K562 (cell line): Measurements from ENCODE around the gene ST7.

Experiments
- ATF2 ChIP-seq: sonication (generic); formaldehyde crosslinking; IDR thresholded peaks from 2 replicates; pipeline ENCODE4 v1.8.1; 2022; ENCODE audit warnings: missing genetic modification reagents
- CTCF ChIP-seq, 3 experiments: IDR thresholded peaks in 2 of 3; conservative IDR thresholded peaks in 1 of 3; 2 replicates each; pipeline ENCODE4 v1.5.1; 2011 to 2012; ENCODE audit warnings: low read length in 3 of 3, mild to moderate bottlenecking in 3 of 3, control low read depth in 2 of 3, improper control_type of control experiment in 1 of 3, inconsistent platforms in 1 of 3, low read depth in 1 of 3, mixed read lengths in 1 of 3, moderate library complexity in 1 of 3; ENCODE audit not compliant: insufficient read depth in 2 of 3
- ELF1 ChIP-seq: fragments of 200-800 bp; sonication (Bioruptor generic); IDR thresholded peaks from 2 replicates; pipeline ENCODE4 v1.6.1; 2016; ENCODE audit warnings: missing genetic modification characterization, missing compliant biosample characterization
- ELK1 ChIP-seq: sonication (generic); formaldehyde crosslinking; IDR thresholded peaks from 2 replicates; pipeline ENCODE4 v1.8.1; 2022; ENCODE audit warnings: missing genetic modification reagents
- FOXA1 ChIP-seq: fragments of 450-650 bp; IDR thresholded peaks from 2 replicates; pipeline ENCODE4 v1.6.1; 2016; ENCODE audit warnings: mild to moderate bottlenecking, borderline replicate concordance
- KLF16 ChIP-seq: IDR thresholded peaks from 2 replicates; pipeline ENCODE4 v1.6.1; 2016; ENCODE audit warnings: antibody characterized with exemption
- MYC ChIP-seq, 2 experiments: fragments of 250-450 bp in 1 of 2; sonication (Bioruptor Pico) in 1 of 2; IDR thresholded peaks; 2 replicates each; pipeline versions ENCODE4 v1.5.1 to v1.6.1; 2012 to 2021; ENCODE audit warnings: low read depth in 2 of 2, borderline replicate concordance in 1 of 2, improper control_type of control experiment in 1 of 2, low read length in 1 of 2, mild to moderate bottlenecking in 1 of 2, moderate library complexity in 1 of 2
- NR3C1 ChIP-seq: sonication (generic); formaldehyde crosslinking; IDR thresholded peaks from 2 replicates; pipeline ENCODE4 v1.8.1; 2022; ENCODE audit warnings: missing genetic modification reagents
- POLR2AphosphoS5 ChIP-seq: IDR thresholded peaks from 2 replicates; pipeline ENCODE4 v1.6.1; 2011; ENCODE audit warnings: mild to moderate bottlenecking, low read depth, low read length, moderate library complexity; ENCODE audit not compliant: control insufficient read depth, insufficient read depth
- TARDBP ChIP-seq: fragments of 450-650 bp; IDR thresholded peaks from 2 replicates; pipeline ENCODE4 v1.6.1; 2016
- ZNF224 ChIP-seq: sonication (generic); formaldehyde crosslinking; IDR thresholded peaks from 2 replicates; pipeline ENCODE4 v1.8.0; 2022; ENCODE audit warnings: mild to moderate bottlenecking, missing genetic modification reagents

DNA sequence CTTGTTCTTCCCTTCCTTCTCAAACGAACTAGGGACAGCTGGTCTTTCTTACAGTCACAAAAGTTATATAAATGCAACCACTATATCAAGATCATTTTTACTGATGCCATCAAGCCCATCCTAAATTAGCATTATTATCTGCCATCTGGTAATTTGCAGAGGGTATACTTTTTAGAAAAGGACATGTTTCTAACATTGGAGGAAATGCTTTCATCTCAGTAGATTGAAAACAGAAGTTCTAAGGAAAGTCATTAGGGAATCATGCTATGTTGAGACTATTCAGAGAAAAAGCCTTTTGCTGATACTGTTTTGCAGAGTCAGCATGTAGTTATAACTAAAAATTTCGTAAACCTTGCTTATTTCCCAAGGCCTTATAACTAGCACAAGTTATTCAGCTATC, 222.9 kb downstream of the ST7 start:
- no peak for TF ChIP-seq KLF16
- TF ChIP-seq MYC (IDR thresholded peaks at IDR 0.05; ENCODE audit: low read depth, low read length) = no peak
- no peak for TF ChIP-seq MYC (CRISPR knock-in tag; IDR thresholded peaks at IDR 0.05; ENCODE audit: borderline replicate concordance, low read depth)
- TF ChIP-seq ZNF224 (CRISPR knock-in tag) = no peak
- no peak for TF ChIP-seq POLR2AphosphoS5
- no peak for TF ChIP-seq CTCF (IDR thresholded peaks at IDR 0.05 in 2 of 3, conservative IDR thresholded peaks at IDR 0.05 in 1 of 3; ENCODE audit: insufficient read depth in 2 of 3, low read depth in 1 of 3, low read length in 3 of 3)
- no peak for TF ChIP-seq NR3C1 (CRISPR knock-in tag)
- TF ChIP-seq ATF2 (CRISPR knock-in tag) = no peak
- no peak for TF ChIP-seq TARDBP
- no peak for TF ChIP-seq FOXA1
- TF ChIP-seq ELK1 (CRISPR knock-in tag) = no peak
- TF ChIP-seq ELF1 (tag) = no peak
